Lower leg skin (tissue), 3 donors: ENCODE data around the gene XCL2.

Experiments
- POLR2A ChIP-seq, 2 donors: fragments of 450-650 bp; IDR thresholded peaks; one replicate each; pipeline ENCODE4 v1.6.1; 2016 to 2017; ENCODE audit warnings: antibody characterized with exemption in 2 of 2, mild to moderate bottlenecking in 1 of 2, moderate library complexity in 1 of 2
- TF ChIP-seq, protein P1 (sequence below), 3 donors: fragments of 450-650 bp; IDR thresholded peaks; one replicate each; pipeline ENCODE4 v1.5.1; 2016; ENCODE audit warnings: antibody characterized with exemption in 3 of 3, mild to moderate bottlenecking in 3 of 3, moderate library complexity in 2 of 3

DNA sequence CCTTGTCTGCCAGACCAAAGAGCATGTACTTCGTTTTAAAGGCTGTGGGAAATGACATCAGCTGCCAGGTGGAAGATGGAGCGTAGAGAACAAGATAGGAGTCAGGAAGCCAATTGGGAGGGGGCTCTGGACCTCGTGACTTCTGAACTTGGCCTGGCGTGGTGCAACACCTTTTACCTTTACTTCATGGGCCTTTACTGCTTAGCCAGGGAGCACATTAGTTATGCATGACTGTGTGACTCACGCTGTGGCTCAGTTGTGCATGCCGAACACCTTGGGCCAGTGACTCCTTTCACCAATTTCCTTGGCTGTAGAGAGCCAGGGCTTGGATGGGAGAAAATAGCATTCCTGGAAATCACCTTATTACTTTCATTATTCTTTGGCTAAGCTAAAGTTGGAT, 39.8 kb upstream of the XCL2 start:
- TF ChIP-seq POLR2A (IDR thresholded peaks at IDR 0.05) = no peak
- TF ChIP-seq, protein P1, sequence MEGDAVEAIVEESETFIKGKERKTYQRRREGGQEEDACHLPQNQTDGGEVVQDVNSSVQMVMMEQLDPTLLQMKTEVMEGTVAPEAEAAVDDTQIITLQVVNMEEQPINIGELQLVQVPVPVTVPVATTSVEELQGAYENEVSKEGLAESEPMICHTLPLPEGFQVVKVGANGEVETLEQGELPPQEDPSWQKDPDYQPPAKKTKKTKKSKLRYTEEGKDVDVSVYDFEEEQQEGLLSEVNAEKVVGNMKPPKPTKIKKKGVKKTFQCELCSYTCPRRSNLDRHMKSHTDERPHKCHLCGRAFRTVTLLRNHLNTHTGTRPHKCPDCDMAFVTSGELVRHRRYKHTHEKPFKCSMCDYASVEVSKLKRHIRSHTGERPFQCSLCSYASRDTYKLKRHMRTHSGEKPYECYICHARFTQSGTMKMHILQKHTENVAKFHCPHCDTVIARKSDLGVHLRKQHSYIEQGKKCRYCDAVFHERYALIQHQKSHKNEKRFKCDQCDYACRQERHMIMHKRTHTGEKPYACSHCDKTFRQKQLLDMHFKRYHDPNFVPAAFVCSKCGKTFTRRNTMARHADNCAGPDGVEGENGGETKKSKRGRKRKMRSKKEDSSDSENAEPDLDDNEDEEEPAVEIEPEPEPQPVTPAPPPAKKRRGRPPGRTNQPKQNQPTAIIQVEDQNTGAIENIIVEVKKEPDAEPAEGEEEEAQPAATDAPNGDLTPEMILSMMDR (IDR thresholded peaks at IDR 0.05) = no peak
